Measurements from ENCODE around the gene FAT2. TPM values are rescaled to one million over a fixed set of nuclear protein-coding genes. Genes with fewer than 3 reads are reported as not detected.

FAT2 gene
- total RNA-seq, 4 donors from 2014 or later, result 0.13 to 5.6 (median 0.62) TPM; not detected in 1

GRCh38 chr5:151597749-151598148 lies 6.6 kb upstream of the FAT2 start:
- Histone ChIP-seq H3K36me3 (no peaks in the 10 kb centered on the region), H3K4me3 (no peak overlapping the region), H3K27me3 (no peaks in the 10 kb centered on the region), H3K9me3 (no peaks in the 10 kb centered on the region), H3K4me1 (no peaks in the 10 kb centered on the region), H3K27ac (no peak overlapping the region)
- no peak for ATAC-seq
- TF ChIP-seq POLR2AphosphoS5 (IDR thresholded peaks at IDR 0.05) (no peak), EP300 (IDR thresholded peaks at IDR 0.05) (no peak), POLR2A (IDR thresholded peaks at IDR 0.05) (no peak), CTCF (IDR thresholded peaks at IDR 0.05) (no peak)
- 60 to 93% methylated on average over 2 to 3 of the region's 3 CpGs for WGBS, 2 donors (ENCODE audit: low coverage in 1 of 2)

DNA sequence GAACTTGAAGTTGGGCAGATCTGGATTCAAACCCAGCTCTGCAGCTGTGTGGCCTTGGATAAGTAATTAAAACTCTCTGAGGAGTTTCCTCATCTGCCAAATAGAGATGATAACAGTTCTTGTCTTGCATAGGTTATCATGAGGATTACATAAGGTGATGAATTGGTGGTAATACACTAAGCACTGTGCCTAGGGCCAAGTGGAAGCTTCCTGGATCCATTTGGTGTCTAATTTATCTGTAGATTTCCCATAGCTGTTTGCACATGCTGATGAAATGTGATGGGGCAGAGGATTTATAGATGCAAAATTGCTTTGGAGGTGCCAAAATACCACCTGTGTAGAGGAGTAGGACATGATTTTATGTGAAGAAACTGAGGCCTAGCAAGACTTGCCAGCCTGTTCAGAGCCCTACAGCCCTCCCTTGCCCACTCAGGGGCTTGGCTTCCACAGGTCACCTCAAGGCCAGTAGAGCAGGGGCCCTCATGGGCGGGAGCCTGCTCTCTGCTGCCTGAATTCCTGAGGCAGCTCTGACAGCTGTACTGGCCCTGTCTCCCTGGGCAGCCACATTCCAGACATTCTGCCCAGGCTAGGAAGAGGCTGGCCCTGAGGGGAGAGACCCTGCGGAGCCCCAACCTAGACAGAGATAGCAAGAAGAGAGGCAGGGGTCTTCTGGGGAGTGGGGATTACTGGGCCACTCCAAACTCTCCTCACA lies 5.9 kb upstream of the FAT2 start:
- H3K36me3 ChIP-seq, result no peaks in the 10 kb centered on the region
- no peak overlapping the region for H3K4me3 ChIP-seq
- TF ChIP-seq POLR2A (IDR thresholded peaks at IDR 0.05) (no peak), EP300 (IDR thresholded peaks at IDR 0.05) (no peak), CTCF (IDR thresholded peaks at IDR 0.05) (no peak), POLR2AphosphoS5 (IDR thresholded peaks at IDR 0.05) (no peak)
- no peaks in the 10 kb centered on the region for H3K9me3 ChIP-seq
- no peak overlapping the region for H3K27ac ChIP-seq
- 40% methylated on average over 1 of the region's 2 CpGs; no CpG with 5 or more reads in 1 of the 2 donors for WGBS, 2 donors (ENCODE audit: low coverage in 1 of 2)
- no peak for ATAC-seq
- no peaks in the 10 kb centered on the region for H3K4me1 ChIP-seq
- no peaks in the 10 kb centered on the region for H3K27me3 ChIP-seq

GRCh38 chr5:151595411-151595826 lies 4.3 kb upstream of the FAT2 start:
- Histone ChIP-seq H3K27ac (no peak overlapping the region), H3K36me3 (no peaks in the 10 kb centered on the region), H3K4me1 (no peaks in the 10 kb centered on the region), H3K4me3 (no peak overlapping the region), H3K27me3 (no peaks in the 10 kb centered on the region), H3K9me3 (no peaks in the 10 kb centered on the region)
- no peak for ATAC-seq
- TF ChIP-seq POLR2AphosphoS5 (IDR thresholded peaks at IDR 0.05), result no peak
- no peak for TF ChIP-seq EP300 (IDR thresholded peaks at IDR 0.05)
- WGBS, 2 donors (ENCODE audit: low coverage in 1 of 2), result 100% methylated on average over 1 of the region's 11 CpGs; no CpG with 5 or more reads in 1 of the 2 donors

- Histone ChIP-seq H3K4me1 (no peaks in the 10 kb centered on the region), H3K27me3 (no peaks in the 10 kb centered on the region), H3K9me3 (no peaks in the 10 kb centered on the region), H3K27ac (no peak overlapping the region), H3K36me3 (no peaks in the 10 kb centered on the region), H3K4me3 (no peak overlapping the region)
- WGBS, 2 donors (ENCODE audit: low coverage in 1 of 2), result 60% methylated on average over 3 of the region's 10 CpGs; no CpG with 5 or more reads in 1 of the 2 donors
- ATAC-seq, result no peak
- TF ChIP-seq POLR2A (IDR thresholded peaks at IDR 0.05), result no peak
- no peak for TF ChIP-seq EP300 (IDR thresholded peaks at IDR 0.05)
- no peak for TF ChIP-seq CTCF (IDR thresholded peaks at IDR 0.05)
- no peak for TF ChIP-seq POLR2AphosphoS5 (IDR thresholded peaks at IDR 0.05)
Observed at GRCh38 chr5:151592855-151593408, 1.8 kb upstream of the FAT2 start.

- Histone ChIP-seq H3K36me3 (no peaks in the 10 kb centered on the region), H3K4me3 (no peak overlapping the region), H3K27ac (no peak overlapping the region), H3K9me3 (no peaks in the 10 kb centered on the region), H3K4me1 (no peaks in the 10 kb centered on the region), H3K27me3 (no peaks in the 10 kb centered on the region)
- no peak for ATAC-seq
- TF ChIP-seq POLR2AphosphoS5 (IDR thresholded peaks at IDR 0.05), result no peak
- WGBS, 2 donors (ENCODE audit: low coverage in 1 of 2), result 71 to 86% methylated on average over 1 to 4 of the region's 6 CpGs
Observed at GRCh38 chr5:151589878-151590570, 1.1 kb downstream of the FAT2 start.

All from gastroesophageal sphincter (tissue), 4 donors.